SK-N-SH (cell line): ENCODE measurements around the gene OR4D1. TPM values are rescaled to one million over a fixed set of nuclear protein-coding genes. Genes with fewer than 3 reads are reported as not detected.

Experiments
- CTCF ChIA-PET: fragments of 300-600, 350-600 bp; formaldehyde crosslinking; extraction: SDS; loops from one replicate; lab custom pipeline; 2021; lab: Yijun Ruan, JAX
- POLR2A ChIA-PET: fragments of 350-600 bp; sonication (Branson Sonifier 250); formaldehyde crosslinking; extraction: SDS; loops from one replicate; lab custom pipeline; 2020; ENCODE audit warnings: antibody characterized with exemption, inconsistent platforms; lab: Yijun Ruan, JAX
- DNase-seq: peaks from one replicate; pipeline ENCODE4 v3.0.0; 2012
- H2AFZ ChIP-seq: fragments of 200-600 bp; sonication (generic); 2 replicates; pipeline ENCODE4 v1.8.1; 2016; ENCODE audit warnings: antibody characterized with exemption, mild to moderate bottlenecking, low read depth
- H3F3A ChIP-seq: fragments of 200-600 bp; sonication (generic); replicated peaks from 2 replicates; pipeline ENCODE3; 2016; ENCODE audit warnings: antibody characterized with exemption, mild to moderate bottlenecking; ENCODE audit not compliant: insufficient read depth
- H3K27ac ChIP-seq, 2 experiments: fragments of 200-500 bp in 1 of 2; fragments of 200-600 bp in 1 of 2; sonication (Bioruptor generic) in 1 of 2; sonication (generic), shearing (Covaris generic) in 1 of 2; 2 replicates each; pipeline versions ENCODE4 v1.5.1 to v1.6.1; 2014 to 2016; ENCODE audit warnings: low read depth in 2 of 2, inconsistent platforms in 1 of 2, low read length in 1 of 2, mild to moderate bottlenecking in 1 of 2, mixed read lengths in 1 of 2
- H3K27me3 ChIP-seq: fragments of 200-600 bp; sonication (generic), shearing (Covaris generic); 2 replicates; pipeline ENCODE4 v1.6.1; 2016; ENCODE audit warnings: mixed run types; ENCODE audit not compliant: insufficient read depth
- H3K36me3 ChIP-seq, 2 experiments: fragments of 200-500 bp in 1 of 2; fragments of 200-600 bp in 1 of 2; sonication (Bioruptor generic) in 1 of 2; sonication (generic) in 1 of 2; replicated peaks in 1 of 2; 2 replicates each; pipeline versions ENCODE3 to v1.5.1; 2014 to 2016; ENCODE audit warnings: low read length in 1 of 2, mild to moderate bottlenecking in 1 of 2; ENCODE audit not compliant: insufficient read depth in 2 of 2, control insufficient read depth in 1 of 2
- H3K4me1 ChIP-seq, 2 experiments: fragments of 200-500 bp in 1 of 2; fragments of 200-600 bp in 1 of 2; sonication (Bioruptor generic) in 1 of 2; sonication (generic), shearing (Covaris generic) in 1 of 2; 2 replicates each; pipeline versions ENCODE4 v1.5.1 to v1.6.1; 2014 to 2016; ENCODE audit warnings: low read depth in 1 of 2, low read length in 1 of 2, mixed run types in 1 of 2; ENCODE audit not compliant: insufficient read depth in 2 of 2, control insufficient read depth in 1 of 2
- H3K4me2 ChIP-seq: fragments of 200-600 bp; sonication (generic), shearing (Covaris generic); 2 replicates; pipeline ENCODE4 v1.6.1; 2017; ENCODE audit warnings: mixed run types
- H3K4me3 ChIP-seq, 2 experiments: fragments of 200-500 bp in 1 of 2; fragments of 200-600 bp in 1 of 2; sonication (Bioruptor generic) in 1 of 2; sonication (generic), shearing (Covaris generic) in 1 of 2; 2 replicates each; pipeline versions ENCODE4 v1.5.1 to v1.8.1; 2014 to 2016; ENCODE audit warnings: low read depth in 2 of 2, inconsistent platforms in 1 of 2, low read length in 1 of 2, mild to moderate bottlenecking in 1 of 2, mixed read lengths in 1 of 2, moderate library complexity in 1 of 2
- H3K79me2 ChIP-seq: fragments of 200-600 bp; sonication (generic); 2 replicates; pipeline ENCODE4 v1.8.1; 2017; ENCODE audit warnings: mild to moderate bottlenecking; ENCODE audit not compliant: insufficient read depth
- H3K9ac ChIP-seq: fragments of 200-600 bp; sonication (generic); 2 replicates; pipeline ENCODE4 v1.6.1; 2017; ENCODE audit warnings: mixed run types
- H3K9me2 ChIP-seq: fragments of 200-600 bp; sonication (generic); 2 replicates; pipeline ENCODE4 v1.6.1; 2017; ENCODE audit warnings: mixed run types
- H3K9me3 ChIP-seq: fragments of 200-600 bp; sonication (generic); 2 replicates; pipeline ENCODE4 v1.6.1; 2017; ENCODE audit warnings: mixed run types, mild to moderate bottlenecking, moderate library complexity
- H4K20me1 ChIP-seq: fragments of 200-600 bp; sonication (generic); 2 replicates; pipeline ENCODE4 v1.6.1; 2017; ENCODE audit warnings: mild to moderate bottlenecking, mixed run types; ENCODE audit not compliant: insufficient read depth
- EZH2phosphoT487 ChIP-seq: fragments of 200-600 bp; sonication (generic); IDR thresholded peaks from 2 replicates; pipeline ENCODE4 v1.6.1; 2017; ENCODE audit warnings: low read depth, mixed run types, mild to moderate bottlenecking, antibody characterized with exemption, moderate library complexity, borderline replicate concordance
- FOSL2 ChIP-seq: IDR thresholded peaks from 2 replicates; pipeline ENCODE4 v1.4.0; 2012; ENCODE audit warnings: low read depth, mild to moderate bottlenecking, moderate library complexity, borderline replicate concordance
- FOXJ3 ChIP-seq: sonication (generic); formaldehyde crosslinking; IDR thresholded peaks from 2 replicates; pipeline ENCODE4 v1.5.1; 2020; ENCODE audit warnings: mild to moderate bottlenecking, missing genetic modification reagents
- FOXM1 ChIP-seq: IDR thresholded peaks from 2 replicates; pipeline ENCODE4 v1.4.0; 2012; ENCODE audit warnings: low read depth, mild to moderate bottlenecking
- JUND ChIP-seq: IDR thresholded peaks from 2 replicates; pipeline ENCODE4 v1.4.0; 2012
- MEF2A ChIP-seq: IDR thresholded peaks from 2 replicates; pipeline ENCODE4 v1.4.0; 2012; ENCODE audit warnings: low read depth, borderline replicate concordance
- NRF1 ChIP-seq: IDR thresholded peaks from 2 replicates; pipeline ENCODE4 v1.6.1; 2012; ENCODE audit warnings: low read depth, mild to moderate bottlenecking, low read length
- RAD21 ChIP-seq: IDR thresholded peaks from 2 replicates; pipeline ENCODE4 v1.6.1; 2012; ENCODE audit warnings: mild to moderate bottlenecking, low read length
- RCOR1 ChIP-seq: fragments of 150-350 bp; IDR thresholded peaks from 2 replicates; pipeline ENCODE4 v1.6.1; 2017; ENCODE audit warnings: antibody characterized with exemption, low read length
- RFX5 ChIP-seq: IDR thresholded peaks from 2 replicates; pipeline ENCODE4 v1.6.1; 2012; ENCODE audit warnings: mild to moderate bottlenecking, improper control_type of control experiment, low read length
- TAF1 ChIP-seq: IDR thresholded peaks from 2 replicates; pipeline ENCODE4 v1.6.1; 2012; ENCODE audit warnings: low read depth, mild to moderate bottlenecking, low read length, moderate library complexity, borderline replicate concordance
- TCF12 ChIP-seq: IDR thresholded peaks from 2 replicates; pipeline ENCODE4 v1.4.0; 2012
- YY1 ChIP-seq: IDR thresholded peaks from 2 replicates; pipeline ENCODE4 v1.4.0; 2012; ENCODE audit warnings: low read depth, mild to moderate bottlenecking
- WGBS: methylation state at CpG from one replicate; pipeline ENCODE4 v1.1.6; 2017; ENCODE audit warnings: low lambda C conversion rate; 5-methylcytosine and 5-hydroxymethylcytosine counted together
- polyA plus RNA-seq, 3 experiments: library from polyadenylated mRNA; depleted of rRNA; stranded (reverse); fragments of >200 nt; gene quantifications; 2 replicates each; pipeline ENCODE4 v1.2.3, GENCODE V29; 2012
- TF ChIP-seq, protein P1 (sequence below): IDR thresholded peaks from 2 replicates; pipeline ENCODE4 v1.6.1; 2012; ENCODE audit warnings: mild to moderate bottlenecking, low read depth, low read length, moderate library complexity
- TF ChIP-seq, protein P2 (sequence below): fragments of 150-350 bp; IDR thresholded peaks from 2 replicates; pipeline ENCODE4 v1.6.1; 2017; ENCODE audit warnings: antibody characterized with exemption, low read length, low read depth, borderline replicate concordance
- TF ChIP-seq, protein P3 (sequence below): fragments of 200-600 bp; sonication (generic); IDR thresholded peaks from 2 replicates; pipeline ENCODE4 v1.6.1; 2017; ENCODE audit warnings: antibody characterized with exemption, mild to moderate bottlenecking, moderate library complexity

The OR4D1 gene
- polyA plus RNA-seq, 1 of the 3 experiments (the other 2 are of a cell fraction): not detected

DNA sequence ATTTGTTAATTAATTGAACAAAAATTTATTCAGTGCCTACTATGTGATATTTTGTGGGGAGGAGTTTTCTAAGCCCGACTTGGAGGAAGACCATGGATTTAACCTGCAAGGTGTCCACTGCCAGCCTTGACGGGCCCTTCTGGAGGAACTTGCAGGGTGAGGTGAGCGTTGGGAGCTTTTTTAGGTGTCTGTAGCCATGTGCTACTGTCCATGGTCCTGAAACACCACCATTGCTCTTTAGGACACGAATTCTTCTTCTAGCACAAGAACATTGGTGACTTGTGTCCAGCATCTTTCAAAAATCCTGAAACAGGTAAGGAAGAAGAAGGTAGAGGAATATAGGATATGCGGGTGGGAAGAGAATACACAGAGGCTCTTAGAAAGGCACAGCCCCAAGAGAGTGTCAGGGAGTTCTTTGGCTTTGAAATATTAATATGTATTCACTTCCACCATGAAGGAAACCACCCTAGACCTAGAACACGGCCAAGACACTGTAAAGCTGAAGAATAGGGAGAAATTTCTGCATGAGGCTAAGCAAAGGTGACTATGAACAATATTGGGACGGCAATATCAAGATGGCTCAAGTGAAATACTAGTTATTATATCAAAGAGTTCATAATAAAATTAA, 27.9 kb upstream of the OR4D1 start:
- no peaks in the 10 kb centered on the region for H3K36me3 ChIP-seq
- H3K9me2 ChIP-seq: no peaks in the 10 kb centered on the region
- ChIA-PET CTCF (interaction anchor here (0.8 to 1.6 kb wide), 3 partner anchors 52 to 333 kb away, joined by 3 to 6 read pairs (median 3); no protein-coding TSS in a partner anchor), POLR2A (no interaction called here)
- no peaks in the 10 kb centered on the region for H4K20me1 ChIP-seq
- no peak overlapping the region for H3K4me3 ChIP-seq
- H3K4me2 ChIP-seq: no peak overlapping the region
- 29% methylated on average over 7 of the region's 7 CpGs for WGBS
- no peak overlapping the region for H3K27ac ChIP-seq
- no peaks in the 10 kb centered on the region for H3K79me2 ChIP-seq
- H3K9me3 ChIP-seq: no peaks in the 10 kb centered on the region
- DNase-seq: no peak
- H2AFZ ChIP-seq: no peak overlapping the region
- TF ChIP-seq FOXM1: no peak
- TF ChIP-seq, protein P1, sequence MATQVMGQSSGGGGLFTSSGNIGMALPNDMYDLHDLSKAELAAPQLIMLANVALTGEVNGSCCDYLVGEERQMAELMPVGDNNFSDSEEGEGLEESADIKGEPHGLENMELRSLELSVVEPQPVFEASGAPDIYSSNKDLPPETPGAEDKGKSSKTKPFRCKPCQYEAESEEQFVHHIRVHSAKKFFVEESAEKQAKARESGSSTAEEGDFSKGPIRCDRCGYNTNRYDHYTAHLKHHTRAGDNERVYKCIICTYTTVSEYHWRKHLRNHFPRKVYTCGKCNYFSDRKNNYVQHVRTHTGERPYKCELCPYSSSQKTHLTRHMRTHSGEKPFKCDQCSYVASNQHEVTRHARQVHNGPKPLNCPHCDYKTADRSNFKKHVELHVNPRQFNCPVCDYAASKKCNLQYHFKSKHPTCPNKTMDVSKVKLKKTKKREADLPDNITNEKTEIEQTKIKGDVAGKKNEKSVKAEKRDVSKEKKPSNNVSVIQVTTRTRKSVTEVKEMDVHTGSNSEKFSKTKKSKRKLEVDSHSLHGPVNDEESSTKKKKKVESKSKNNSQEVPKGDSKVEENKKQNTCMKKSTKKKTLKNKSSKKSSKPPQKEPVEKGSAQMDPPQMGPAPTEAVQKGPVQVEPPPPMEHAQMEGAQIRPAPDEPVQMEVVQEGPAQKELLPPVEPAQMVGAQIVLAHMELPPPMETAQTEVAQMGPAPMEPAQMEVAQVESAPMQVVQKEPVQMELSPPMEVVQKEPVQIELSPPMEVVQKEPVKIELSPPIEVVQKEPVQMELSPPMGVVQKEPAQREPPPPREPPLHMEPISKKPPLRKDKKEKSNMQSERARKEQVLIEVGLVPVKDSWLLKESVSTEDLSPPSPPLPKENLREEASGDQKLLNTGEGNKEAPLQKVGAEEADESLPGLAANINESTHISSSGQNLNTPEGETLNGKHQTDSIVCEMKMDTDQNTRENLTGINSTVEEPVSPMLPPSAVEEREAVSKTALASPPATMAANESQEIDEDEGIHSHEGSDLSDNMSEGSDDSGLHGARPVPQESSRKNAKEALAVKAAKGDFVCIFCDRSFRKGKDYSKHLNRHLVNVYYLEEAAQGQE: peak; percentile 99
- TF ChIP-seq, all 33 proteins: peak for 1
- Histone ChIP-seq H3K4me1 (no peaks in the 10 kb centered on the region), H3K27me3 (no peaks in the 10 kb centered on the region), H3F3A (no peaks in the 10 kb centered on the region), H3K9ac (no peak overlapping the region)

DNA sequence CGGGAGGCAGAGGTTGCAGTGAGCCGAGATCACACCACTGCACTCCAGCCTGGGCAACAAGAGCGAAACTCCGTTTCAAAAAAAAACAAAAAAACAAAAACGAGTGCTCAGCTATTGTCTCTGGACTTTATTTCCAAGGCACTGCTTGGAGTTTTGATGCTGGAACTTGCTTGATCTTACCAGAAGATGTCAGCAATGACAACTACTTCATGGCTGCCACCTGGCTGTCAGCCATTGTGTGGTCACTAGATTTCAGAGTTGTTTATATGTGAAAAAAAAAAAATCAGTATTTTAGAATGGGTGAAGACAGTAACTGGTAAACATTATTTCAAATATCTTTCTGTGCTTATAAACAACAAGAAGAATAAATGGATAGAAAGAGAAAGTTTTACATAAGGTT, 26.3 kb upstream of the OR4D1 start:
- Histone ChIP-seq H3K4me3 (no peak overlapping the region), H4K20me1 (no peaks in the 10 kb centered on the region), H3K36me3 (no peaks in the 10 kb centered on the region), H3F3A (no peaks in the 10 kb centered on the region), H2AFZ (no peak overlapping the region), H3K9me3 (no peaks in the 10 kb centered on the region), H3K27ac (no peak overlapping the region), H3K9ac (no peak overlapping the region), H3K27me3 (no peaks in the 10 kb centered on the region), H3K4me2 (no peak overlapping the region), H3K9me2 (no peaks in the 10 kb centered on the region), H3K4me1 (no peaks in the 10 kb centered on the region), H3K79me2 (no peaks in the 10 kb centered on the region)
- ChIA-PET CTCF (interaction anchor here (0.6 to 2.6 kb wide), 22 partner anchors 9 to 1000 kb away, joined by 3 to 19 read pairs (median 4); partner anchors contain the start of gene OR4D2), POLR2A (no interaction called here)
- peak; percentile 58 for DNase-seq
- 21% methylated on average over 5 of the region's 5 CpGs for WGBS
- no peak for TF ChIP-seq MEF2A
- no peak for TF ChIP-seq FOXJ3 (CRISPR knock-in tag)
- TF ChIP-seq, protein P2, sequence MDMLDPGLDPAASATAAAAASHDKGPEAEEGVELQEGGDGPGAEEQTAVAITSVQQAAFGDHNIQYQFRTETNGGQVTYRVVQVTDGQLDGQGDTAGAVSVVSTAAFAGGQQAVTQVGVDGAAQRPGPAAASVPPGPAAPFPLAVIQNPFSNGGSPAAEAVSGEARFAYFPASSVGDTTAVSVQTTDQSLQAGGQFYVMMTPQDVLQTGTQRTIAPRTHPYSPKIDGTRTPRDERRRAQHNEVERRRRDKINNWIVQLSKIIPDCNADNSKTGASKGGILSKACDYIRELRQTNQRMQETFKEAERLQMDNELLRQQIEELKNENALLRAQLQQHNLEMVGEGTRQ: no peak
- no peak for TF ChIP-seq EZH2phosphoT487
- no peak for TF ChIP-seq NRF1
- no peak for TF ChIP-seq RCOR1
- TF ChIP-seq FOSL2: no peak
- no peak for TF ChIP-seq FOXM1
- TF ChIP-seq, protein P3, sequence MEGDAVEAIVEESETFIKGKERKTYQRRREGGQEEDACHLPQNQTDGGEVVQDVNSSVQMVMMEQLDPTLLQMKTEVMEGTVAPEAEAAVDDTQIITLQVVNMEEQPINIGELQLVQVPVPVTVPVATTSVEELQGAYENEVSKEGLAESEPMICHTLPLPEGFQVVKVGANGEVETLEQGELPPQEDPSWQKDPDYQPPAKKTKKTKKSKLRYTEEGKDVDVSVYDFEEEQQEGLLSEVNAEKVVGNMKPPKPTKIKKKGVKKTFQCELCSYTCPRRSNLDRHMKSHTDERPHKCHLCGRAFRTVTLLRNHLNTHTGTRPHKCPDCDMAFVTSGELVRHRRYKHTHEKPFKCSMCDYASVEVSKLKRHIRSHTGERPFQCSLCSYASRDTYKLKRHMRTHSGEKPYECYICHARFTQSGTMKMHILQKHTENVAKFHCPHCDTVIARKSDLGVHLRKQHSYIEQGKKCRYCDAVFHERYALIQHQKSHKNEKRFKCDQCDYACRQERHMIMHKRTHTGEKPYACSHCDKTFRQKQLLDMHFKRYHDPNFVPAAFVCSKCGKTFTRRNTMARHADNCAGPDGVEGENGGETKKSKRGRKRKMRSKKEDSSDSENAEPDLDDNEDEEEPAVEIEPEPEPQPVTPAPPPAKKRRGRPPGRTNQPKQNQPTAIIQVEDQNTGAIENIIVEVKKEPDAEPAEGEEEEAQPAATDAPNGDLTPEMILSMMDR: peak; percentile 48
- no peak for TF ChIP-seq TAF1
- TF ChIP-seq TCF12: no peak
- TF ChIP-seq, protein P1: no peak
- TF ChIP-seq RFX5: no peak
- TF ChIP-seq JUND: no peak
- peak; percentile 74 for TF ChIP-seq RAD21
- TF ChIP-seq YY1: peak; percentile 22; the same call in 1 of the 2 replicates
